ENCODE data around the gene USP2. TPM values are rescaled to one million over a fixed set of nuclear protein-coding genes. Genes with fewer than 3 reads are reported as not detected.

The USP2 gene
- total RNA-seq, 1 experiment from 2014 or later = 0.14 TPM

- Mint-ChIP-seq H3K4me1 (ENCODE audit: insufficient read depth, unreplicated experiment) (peaks cover 5% of the 10 kb centered on the region), H3K4me3 (ENCODE audit: unreplicated experiment) (no peak overlapping the region), H3K27me3 (ENCODE audit: insufficient read depth, unreplicated experiment) (no peaks in the 10 kb centered on the region), H3K27ac (ENCODE audit: low read depth, unreplicated experiment) (no peak overlapping the region), H3K36me3 (ENCODE audit: insufficient read depth, unreplicated experiment) (peaks cover 6% of the 10 kb centered on the region), H3K9me3 (ENCODE audit: unreplicated experiment) (peaks cover 27% of the 10 kb centered on the region)
- intact Hi-C loops (cut with micrococcal nuclease) = no loop called here
- POLR2A ChIA-PET = no interaction called here
- no TSS peak for BruUV-seq (replicated peaks)
- DNase-seq (ENCODE audit: unreplicated experiment) = no peak
- CTCF ChIA-PET = no interaction called here
- no peak for TF ChIP-seq CTCF (IDR thresholded peaks at IDR 0.05; ENCODE audit: unreplicated experiment)
Measured at GRCh38 chr11:119402470-119402869, 21.0 kb upstream of the USP2 start.

- POLR2A ChIA-PET = interaction anchor here (0.5 to 1.3 kb wide), 2 partner anchors 64 to 74 kb away, joined by 3 read pairs; no protein-coding TSS in a partner anchor
- BruUV-seq (replicated peaks) = no TSS peak
- no peak overlapping the region for H3K4me3 Mint-ChIP-seq (ENCODE audit: unreplicated experiment)
- no peaks in the 10 kb centered on the region for H3K27me3 Mint-ChIP-seq (ENCODE audit: insufficient read depth, unreplicated experiment)
- peaks cover 27% of the 10 kb centered on the region for H3K9me3 Mint-ChIP-seq (ENCODE audit: unreplicated experiment)
- H3K36me3 Mint-ChIP-seq (ENCODE audit: insufficient read depth, unreplicated experiment) = peaks cover 12% of the 10 kb centered on the region
- TF ChIP-seq CTCF (IDR thresholded peaks at IDR 0.05; ENCODE audit: unreplicated experiment) = no peak
- peaks cover 5% of the 10 kb centered on the region for H3K4me1 Mint-ChIP-seq (ENCODE audit: insufficient read depth, unreplicated experiment)
- DNase-seq (ENCODE audit: unreplicated experiment) = no peak
- intact Hi-C loops (cut with micrococcal nuclease) = no loop called here
- no peak overlapping the region for H3K27ac Mint-ChIP-seq (ENCODE audit: low read depth, unreplicated experiment)
- CTCF ChIA-PET = interaction anchor here (0.6 kb wide), 2 partner anchors 19 to 370 kb away, joined by 3 read pairs; no protein-coding TSS in a partner anchor
Measured at GRCh38 chr11:119400860-119401259, 19.4 kb upstream of the USP2 start.

- POLR2A ChIA-PET = no interaction called here
- CTCF ChIA-PET = interaction anchor here (0.8 to 0.9 kb wide), 2 partner anchors 16 to 29 kb away, joined by 3 to 5 read pairs; partner anchors contain the start of gene USP2
- no TSS peak for BruUV-seq (replicated peaks)
- Mint-ChIP-seq H3K27me3 (ENCODE audit: insufficient read depth, unreplicated experiment) (no peaks in the 10 kb centered on the region), H3K4me3 (ENCODE audit: unreplicated experiment) (no peak overlapping the region), H3K27ac (ENCODE audit: low read depth, unreplicated experiment) (no peak overlapping the region), H3K9me3 (ENCODE audit: unreplicated experiment) (peaks cover 27% of the 10 kb centered on the region), H3K4me1 (ENCODE audit: insufficient read depth, unreplicated experiment) (no peaks in the 10 kb centered on the region), H3K36me3 (ENCODE audit: insufficient read depth, unreplicated experiment) (peaks cover 12% of the 10 kb centered on the region)
- intact Hi-C loops (cut with micrococcal nuclease) = no loop called here
- DNase-seq (ENCODE audit: unreplicated experiment) = no peak
- no peak for TF ChIP-seq CTCF (IDR thresholded peaks at IDR 0.05; ENCODE audit: unreplicated experiment)
Measured at GRCh38 chr11:119397740-119398139, 16.2 kb upstream of the USP2 start.

- Mint-ChIP-seq H3K27me3 (ENCODE audit: insufficient read depth, unreplicated experiment) (no peaks in the 10 kb centered on the region), H3K4me3 (ENCODE audit: unreplicated experiment) (no peak overlapping the region), H3K36me3 (ENCODE audit: insufficient read depth, unreplicated experiment) (peaks cover 12% of the 10 kb centered on the region), H3K4me1 (ENCODE audit: insufficient read depth, unreplicated experiment) (no peaks in the 10 kb centered on the region), H3K9me3 (ENCODE audit: unreplicated experiment) (peaks cover 27% of the 10 kb centered on the region), H3K27ac (ENCODE audit: low read depth, unreplicated experiment) (no peak overlapping the region)
- CTCF ChIA-PET = interaction anchor here (0.7 to 0.9 kb wide), 2 partner anchors 15 to 185 kb away, joined by 3 to 5 read pairs; partner anchors contain the start of gene USP2
- no peak for DNase-seq (ENCODE audit: unreplicated experiment)
- POLR2A ChIA-PET = interaction anchor here (0.7 kb wide), 1 partner anchor 18 kb away, joined by 3 read pairs; no protein-coding TSS in a partner anchor
- intact Hi-C loops (cut with micrococcal nuclease) = no loop called here
- no peak for TF ChIP-seq CTCF (IDR thresholded peaks at IDR 0.05; ENCODE audit: unreplicated experiment)
- no TSS peak for BruUV-seq (replicated peaks)
Measured at GRCh38 chr11:119396835-119397234, 15.3 kb upstream of the USP2 start.
